Caco-2 (cell line): ENCODE data around the gene SNX25. TPM values are rescaled to one million over a fixed set of nuclear protein-coding genes. Genes with fewer than 3 reads are reported as not detected.
A peak's percentile ranks its signal among the peaks of the same experiment; 100 is the strongest.
"Not testable (repeated sequence)": the region's sequence is repeated elsewhere in the genome, so short reads cannot be mapped to it uniquely, and the experiment has no call there.

ENCODE experiments used
- BruUV-seq: library from RNA; stranded (reverse); fragments of 400-500 nt; replicated peaks from 2 replicates; lab custom pipeline; 2021; lab: Mats Ljungman, UMichigan
- CTCF ChIA-PET: fragments of 300-600 bp; sonication (Branson Sonifier 250); formaldehyde crosslinking; loops from one replicate; lab custom pipeline; 2022; ENCODE audit warnings: antibody characterized with exemption; lab: Charles Lee
- POLR2A ChIA-PET: fragments of 300-600 bp; sonication (Branson Sonifier 250); formaldehyde crosslinking; loops from one replicate; lab custom pipeline; 2022; ENCODE audit warnings: antibody characterized with exemption; lab: Charles Lee
- DNase-seq, 2 experiments: peaks; one replicate each; pipeline versions ENCODE4 v3.0.0 to v3.0.0-alpha.2; 2020 to 2022
- H3K27me3 ChIP-seq: replicated peaks from 2 replicates; pipeline ENCODE4 v1.6.0; 2011; ENCODE audit warnings: low read length; ENCODE audit not compliant: control insufficient read depth, insufficient read depth
- H3K36me3 ChIP-seq: 2 replicates; pipeline ENCODE4 v1.5.1; 2011; ENCODE audit warnings: low read length; ENCODE audit not compliant: control insufficient read depth, insufficient read depth
- H3K4me1 ChIP-seq: fragments of 250-450 bp; sonication (Bioruptor Pico); 2 replicates; pipeline ENCODE4 v1.5.1; 2020; ENCODE audit warnings: mild to moderate bottlenecking
- H3K4me3 ChIP-seq: 2 replicates; pipeline ENCODE4 v1.5.1; 2011; ENCODE audit warnings: low read depth, mild to moderate bottlenecking, control low read depth, low read length
- H3K9me3 ChIP-seq: fragments of 250-450 bp; sonication (Bioruptor Pico); 2 replicates; pipeline ENCODE4 v1.5.1; 2020; ENCODE audit warnings: mild to moderate bottlenecking, moderate library complexity
- H3K27ac Mint-ChIP-seq: one replicate; pipeline ENCODE4 v1.8.0; 2022; ENCODE audit warnings: mixed read lengths; ENCODE audit not compliant: unreplicated experiment
- H3K27me3 Mint-ChIP-seq: one replicate; pipeline ENCODE4 v1.8.0; 2022; ENCODE audit warnings: mixed read lengths; ENCODE audit not compliant: insufficient read depth, unreplicated experiment
- H3K36me3 Mint-ChIP-seq: one replicate; pipeline ENCODE4 v1.8.0; 2022; ENCODE audit warnings: mild to moderate bottlenecking, mixed read lengths; ENCODE audit not compliant: insufficient read depth, unreplicated experiment
- H3K4me1 Mint-ChIP-seq: one replicate; pipeline ENCODE4 v1.8.0; 2022; ENCODE audit warnings: low read depth, mixed read lengths; ENCODE audit not compliant: unreplicated experiment
- H3K4me3 Mint-ChIP-seq: one replicate; pipeline ENCODE4 v1.8.0; 2022; ENCODE audit warnings: mild to moderate bottlenecking, moderate library complexity, mixed read lengths; ENCODE audit not compliant: unreplicated experiment
- H3K9me3 Mint-ChIP-seq: one replicate; pipeline ENCODE4 v1.8.0; 2022; ENCODE audit warnings: mixed read lengths; ENCODE audit not compliant: unreplicated experiment
- CTCF ChIP-seq, 2 experiments: fragments of 200-600 bp in 1 of 2; IDR thresholded peaks; 1 replicate in 1 of 2; 2 replicates in 1 of 2; pipeline versions ENCODE4 v1.5.1 to v1.8.0; 2011 to 2022; ENCODE audit warnings: antibody characterized with exemption in 1 of 2, control low read depth in 1 of 2, inconsistent platforms in 1 of 2, low read depth in 1 of 2, low read length in 1 of 2, mild to moderate bottlenecking in 1 of 2, moderate library complexity in 1 of 2; ENCODE audit not compliant: insufficient read depth in 1 of 2, severe bottlenecking in 1 of 2, unreplicated experiment in 1 of 2
- intact Hi-C: fragments of 100-400 bp; cut with micrococcal nuclease; formaldehyde crosslinking; loops from one replicate; pipeline ENCODE4 v1.10.0; 2022; ENCODE audit not compliant: unreplicated experiment
- total RNA-seq: library from RNA; stranded (reverse); gene quantifications from 2 replicates; pipeline ENCODE4 v1.2.3, GENCODE V29; 2022

SNX25 gene
- total RNA-seq, 1 experiment from 2014 or later = 9.3 TPM

- H3K36me3 ChIP-seq = no peaks in the 10 kb centered on the region
- CTCF ChIA-PET = interaction anchor here (0.6 kb wide), 2 partner anchors 118 to 176 kb away, joined by 4 read pairs; partner anchors contain the start of gene SLC25A4
- H3K4me1 ChIP-seq = peaks cover 6% of the 10 kb centered on the region; the same call in 1 of the 2 replicates
- BruUV-seq = no TSS peak
- no peak overlapping the region for H3K27ac Mint-ChIP-seq
- H3K4me1 Mint-ChIP-seq = peaks cover under 1% of the 10 kb centered on the region
- peaks cover 28% of the 10 kb centered on the region for H3K9me3 ChIP-seq
- H3K4me3 Mint-ChIP-seq = no peak overlapping the region
- H3K4me3 ChIP-seq = no peak overlapping the region
- H3K27me3 Mint-ChIP-seq = no peaks in the 10 kb centered on the region
- POLR2A ChIA-PET = no interaction called here
- H3K36me3 Mint-ChIP-seq = peaks cover 24% of the 10 kb centered on the region
- H3K9me3 Mint-ChIP-seq = peaks cover 2% of the 10 kb centered on the region
- H3K27me3 ChIP-seq = no peaks in the 10 kb centered on the region
- peak in 1 of 2 experiments; percentile 39 for DNase-seq
- TF ChIP-seq CTCF (IDR thresholded peaks at IDR 0.05; ENCODE audit: insufficient read depth in 1 of 2, low read depth in 1 of 2, low read length in 1 of 2, severe bottlenecking in 1 of 2, unreplicated experiment in 1 of 2) = no peak
- intact Hi-C loops = no loop called here
These were observed 109.3 kb downstream of the SNX25 start for GRCh38 chr4:185318679-185319078.

GRCh38 chr4:185322803-185323202 is 113.4 kb downstream of the SNX25 start:
- Histone ChIP-seq H3K4me1 (peaks cover 24% of the 10 kb centered on the region; the same call in 1 of the 2 replicates), H3K4me3 (no peak overlapping the region), H3K9me3 (peaks cover 46% of the 10 kb centered on the region), H3K36me3 (no peaks in the 10 kb centered on the region), H3K27me3 (no peaks in the 10 kb centered on the region)
- no TSS peak for BruUV-seq
- peaks cover 12% of the 10 kb centered on the region for H3K4me1 Mint-ChIP-seq
- no peak overlapping the region for H3K4me3 Mint-ChIP-seq
- peaks cover 32% of the 10 kb centered on the region for H3K36me3 Mint-ChIP-seq
- ChIA-PET CTCF (no interaction called here), POLR2A (no interaction called here)
- intact Hi-C loops = no loop called here
- H3K27ac Mint-ChIP-seq = no peak overlapping the region
- no peak for TF ChIP-seq CTCF (IDR thresholded peaks at IDR 0.05; ENCODE audit: insufficient read depth in 1 of 2, low read depth in 1 of 2, low read length in 1 of 2, severe bottlenecking in 1 of 2, unreplicated experiment in 1 of 2)
- no peaks in the 10 kb centered on the region for H3K27me3 Mint-ChIP-seq
- H3K9me3 Mint-ChIP-seq = peaks cover 14% of the 10 kb centered on the region
- no peak for DNase-seq

- no peak overlapping the region for H3K4me3 Mint-ChIP-seq
These were observed 114.2 kb downstream of the SNX25 start for GRCh38 chr4:185323606-185324005.

GRCh38 chr4:185324361-185324760 is 115.0 kb downstream of the SNX25 start:
- CTCF ChIA-PET, POLR2A ChIA-PET, H3K36me3 ChIP-seq, H3K27me3 ChIP-seq, BruUV-seq, H3K4me3 ChIP-seq, intact Hi-C loops, H3K27me3 Mint-ChIP-seq: not testable (repeated sequence)
- H3K27ac Mint-ChIP-seq = peak overlapping the region; percentile 36
- H3K4me1 Mint-ChIP-seq = peaks cover 14% of the 10 kb centered on the region
- peak; percentile 49 to 62 for DNase-seq
- Histone ChIP-seq H3K9me3 (peaks cover 59% of the 10 kb centered on the region), H3K4me1 (peaks cover 18% of the 10 kb centered on the region; the same call in 1 of the 2 replicates)
- H3K36me3 Mint-ChIP-seq = peaks cover 38% of the 10 kb centered on the region
- H3K9me3 Mint-ChIP-seq = peaks cover 29% of the 10 kb centered on the region
- peak overlapping the region; percentile 29 for H3K4me3 Mint-ChIP-seq

More at GRCh38 chr4:185323606-185324005, 114.2 kb downstream of the SNX25 start:
- H3K9me3 Mint-ChIP-seq = peaks cover 22% of the 10 kb centered on the region
- H3K4me1 Mint-ChIP-seq = peaks cover 12% of the 10 kb centered on the region
- H3K4me1 ChIP-seq = peaks cover 19% of the 10 kb centered on the region; the same call in 1 of the 2 replicates
- peak overlapping the region; percentile 36 for H3K27ac Mint-ChIP-seq
- no peak for TF ChIP-seq CTCF (IDR thresholded peaks at IDR 0.05; ENCODE audit: insufficient read depth in 1 of 2, low read depth in 1 of 2, low read length in 1 of 2, severe bottlenecking in 1 of 2, unreplicated experiment in 1 of 2)
- peaks cover 52% of the 10 kb centered on the region for H3K9me3 ChIP-seq
- CTCF ChIA-PET = no interaction called here
- intact Hi-C loops = no loop called here
- H3K27me3 Mint-ChIP-seq = no peaks in the 10 kb centered on the region
- no TSS peak for BruUV-seq
- H3K36me3 Mint-ChIP-seq = peaks cover 38% of the 10 kb centered on the region
- no peaks in the 10 kb centered on the region for H3K36me3 ChIP-seq
- no peak for DNase-seq
- POLR2A ChIA-PET = no interaction called here
- no peak overlapping the region for H3K4me3 ChIP-seq
- no peaks in the 10 kb centered on the region for H3K27me3 ChIP-seq

GRCh38 chr4:185325721-185326120 is 116.3 kb downstream of the SNX25 start:
- peaks cover 23% of the 10 kb centered on the region for H3K4me1 Mint-ChIP-seq
- CTCF ChIA-PET, BruUV-seq, intact Hi-C loops, H3K27me3 ChIP-seq, H3K27me3 Mint-ChIP-seq, H3K36me3 ChIP-seq, POLR2A ChIA-PET, H3K4me3 ChIP-seq, H3K4me3 Mint-ChIP-seq, DNase-seq, H3K27ac Mint-ChIP-seq: not testable (repeated sequence)
- peaks cover 18% of the 10 kb centered on the region; the same call in 1 of the 2 replicates for H3K4me1 ChIP-seq
- H3K36me3 Mint-ChIP-seq = peaks cover 44% of the 10 kb centered on the region
- peaks cover 65% of the 10 kb centered on the region for H3K9me3 ChIP-seq
- peaks cover 38% of the 10 kb centered on the region for H3K9me3 Mint-ChIP-seq
